ENCODE results near the gene MS4A6A. TPM values are rescaled to one million over a fixed set of nuclear protein-coding genes. Genes with fewer than 3 reads are reported as not detected.

The MS4A6A gene
- total RNA-seq, 1 experiment from 2014 or later = not detected

- no peak for DNase-seq
- no peaks in the 10 kb centered on the region for H3K79me1 ChIP-seq (ENCODE audit: insufficient read depth, low read depth, low read length, poor library complexity, severe bottlenecking)
- WGBS (ENCODE audit: extremely low coverage, insufficient read length, low lambda C conversion rate) = no CpG with 5 or more reads among the region's 1 CpG
- no peaks in the 10 kb centered on the region for H3K79me2 ChIP-seq (ENCODE audit: insufficient read depth, low read length)
- H2AK5ac ChIP-seq (ENCODE audit: insufficient read length, low read length) = no peak overlapping the region
- no peak for TF ChIP-seq CTCF (conservative IDR thresholded peaks at IDR 0.05)
- H4K20me1 ChIP-seq (ENCODE audit: control insufficient read depth, insufficient read depth, insufficient read length) = no peaks in the 10 kb centered on the region
- no peak overlapping the region for H3K14ac ChIP-seq (ENCODE audit: insufficient read depth, low read length)
- H2BK5ac ChIP-seq (ENCODE audit: insufficient read length, low read length) = no peak overlapping the region
- no peak overlapping the region for H3K56ac ChIP-seq (ENCODE audit: insufficient read length, low read depth, low read length)
- no peak overlapping the region for H2AFZ ChIP-seq (ENCODE audit: low read length)
- peaks cover 3 to 4% of the 10 kb centered on the region in 2 experiments; a peak in 4 of 5 replicates for H3K9me3 Mint-ChIP-seq
- H3K18ac ChIP-seq (ENCODE audit: insufficient read length, low read depth, low read length) = no peak overlapping the region
- no peak overlapping the region for H3K23ac ChIP-seq (ENCODE audit: insufficient read length, low read depth, low read length)
- H3K23me2 ChIP-seq (ENCODE audit: insufficient read length, low read depth, low read length, poor library complexity, severe bottlenecking) = no peaks in the 10 kb centered on the region
- H2BK15ac ChIP-seq (ENCODE audit: low read depth, low read length) = no peak overlapping the region
- no peaks in the 10 kb centered on the region for H3K27me3 ChIP-seq (ENCODE audit: insufficient read depth, low read length)
- no peak overlapping the region for H4K8ac ChIP-seq (replicated peaks; ENCODE audit: insufficient read length, low read depth, low read length)
- H3K4me1 Mint-ChIP-seq = no peaks in the 10 kb centered on the region
- H3K9me3 ChIP-seq (ENCODE audit: control insufficient read depth, low read depth, low read length) = no peaks in the 10 kb centered on the region
- no peak overlapping the region for H4K91ac ChIP-seq (ENCODE audit: insufficient read length, low read depth, low read length)
- H3K27ac Mint-ChIP-seq = no peak overlapping the region
- H3K4ac ChIP-seq (ENCODE audit: low read depth, low read length) = no peak overlapping the region
- H3K27ac ChIP-seq (ENCODE audit: insufficient read length, low read depth, low read length) = no peak overlapping the region
- H2BK12ac ChIP-seq (ENCODE audit: insufficient read length, low read depth, low read length) = no peak overlapping the region
- H3K4me3 Mint-ChIP-seq = no peak overlapping the region
- H3K4me1 ChIP-seq (ENCODE audit: insufficient read depth, low read length) = no peaks in the 10 kb centered on the region
- no peak overlapping the region for H3K4me2 ChIP-seq (ENCODE audit: insufficient read depth, insufficient read length, low read length)
- no peak overlapping the region for H4K5ac ChIP-seq (ENCODE audit: insufficient read length, low read depth, low read length)
- no peak overlapping the region for H3T11ph ChIP-seq (ENCODE audit: low read length)
- no peaks in the 10 kb centered on the region for H3K36me3 Mint-ChIP-seq (ENCODE audit: insufficient read depth in 1 of 3, low read depth in 3 of 3)
- no peak overlapping the region for H3K9ac ChIP-seq (ENCODE audit: extremely low read depth, insufficient read length, low read length)
- H3K27me3 Mint-ChIP-seq (ENCODE audit: low read depth) = no peaks in the 10 kb centered on the region
- H2BK120ac ChIP-seq (ENCODE audit: low read depth, low read length, poor library complexity, severe bottlenecking) = no peak overlapping the region
- H2BK20ac ChIP-seq (ENCODE audit: low read depth, low read length, poor library complexity, severe bottlenecking) = no peak overlapping the region
Measured at GRCh38 chr11:60150279-60150678, 32.6 kb downstream of the MS4A6A start.
